C4-2B (cell line): ENCODE data around the gene SSR3.

Experiments used
- ZFX ChIP-seq: fragments of 450-650 bp; IDR thresholded peaks from 2 replicates; pipeline ENCODE4 v1.6.1; 2017
- TF ChIP-seq, protein P1 (sequence below): fragments of 450-650 bp; conservative IDR thresholded peaks from 2 replicates; pipeline ENCODE4 v1.5.1; 2017; ENCODE audit warnings: mild to moderate bottlenecking

DNA sequence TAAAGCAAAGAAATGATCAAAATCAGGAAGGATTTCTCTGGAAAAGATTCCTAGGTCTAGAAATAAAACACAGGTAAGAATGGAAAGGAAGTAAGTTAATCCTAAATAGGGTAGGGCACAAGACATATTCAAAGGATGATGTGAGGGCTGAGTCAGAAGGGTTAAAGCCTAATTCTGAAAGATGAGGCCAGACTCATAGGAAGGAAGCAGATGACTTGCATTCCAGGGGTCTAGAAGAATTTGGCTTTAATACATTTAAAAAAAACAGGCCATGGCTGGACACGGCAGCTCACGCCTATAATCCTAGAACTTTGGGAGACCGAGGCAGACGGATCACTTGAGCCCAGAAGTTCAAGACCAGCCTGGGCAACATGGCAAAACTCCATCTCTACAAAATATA lies 3.2 kb downstream of the SSR3 start:
- TF ChIP-seq, protein P1, sequence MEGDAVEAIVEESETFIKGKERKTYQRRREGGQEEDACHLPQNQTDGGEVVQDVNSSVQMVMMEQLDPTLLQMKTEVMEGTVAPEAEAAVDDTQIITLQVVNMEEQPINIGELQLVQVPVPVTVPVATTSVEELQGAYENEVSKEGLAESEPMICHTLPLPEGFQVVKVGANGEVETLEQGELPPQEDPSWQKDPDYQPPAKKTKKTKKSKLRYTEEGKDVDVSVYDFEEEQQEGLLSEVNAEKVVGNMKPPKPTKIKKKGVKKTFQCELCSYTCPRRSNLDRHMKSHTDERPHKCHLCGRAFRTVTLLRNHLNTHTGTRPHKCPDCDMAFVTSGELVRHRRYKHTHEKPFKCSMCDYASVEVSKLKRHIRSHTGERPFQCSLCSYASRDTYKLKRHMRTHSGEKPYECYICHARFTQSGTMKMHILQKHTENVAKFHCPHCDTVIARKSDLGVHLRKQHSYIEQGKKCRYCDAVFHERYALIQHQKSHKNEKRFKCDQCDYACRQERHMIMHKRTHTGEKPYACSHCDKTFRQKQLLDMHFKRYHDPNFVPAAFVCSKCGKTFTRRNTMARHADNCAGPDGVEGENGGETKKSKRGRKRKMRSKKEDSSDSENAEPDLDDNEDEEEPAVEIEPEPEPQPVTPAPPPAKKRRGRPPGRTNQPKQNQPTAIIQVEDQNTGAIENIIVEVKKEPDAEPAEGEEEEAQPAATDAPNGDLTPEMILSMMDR = no peak
- TF ChIP-seq ZFX = no peak
